Lower lobe of right lung (tissue), 2 donors: ENCODE results near the gene CDH1. TPM values are rescaled to one million over a fixed set of nuclear protein-coding genes. Genes with fewer than 3 reads are reported as not detected.
A peak's percentile ranks its signal among the peaks of the same experiment; 100 is the strongest.

Experiments
- ATAC-seq, 2 donors: fragments of 200-7000 bp; cut with Tn5 transposase; one replicate each; pipeline ENCODE4 v1.9.1; 2020 to 2022; ENCODE audit warnings: mild to moderate bottlenecking in 2 of 2, moderate library complexity in 2 of 2
- DNase-seq: peaks from one replicate; pipeline ENCODE4 v3.0.0-alpha.2; 2020
- H3K27ac ChIP-seq: fragments of 200-600 bp; one replicate; pipeline ENCODE4 v1.8.0; 2022
- H3K27me3 ChIP-seq: fragments of 200-600 bp; one replicate; pipeline ENCODE4 v1.8.0; 2022; ENCODE audit warnings: low read depth
- H3K36me3 ChIP-seq: fragments of 200-600 bp; one replicate; pipeline ENCODE4 v1.8.0; 2022; ENCODE audit warnings: mild to moderate bottlenecking
- H3K4me1 ChIP-seq: fragments of 200-600 bp; one replicate; pipeline ENCODE4 v1.8.0; 2022
- H3K4me3 ChIP-seq: fragments of 200-600 bp; one replicate; pipeline ENCODE4 v1.8.0; 2022; ENCODE audit warnings: mild to moderate bottlenecking
- H3K9me3 ChIP-seq: fragments of 200-600 bp; one replicate; pipeline ENCODE4 v1.8.0; 2022
- intact Hi-C: fragments of 100-400 bp; cut with DNase I; formaldehyde crosslinking; loops from one replicate; pipeline ENCODE4 v1.11.0; 2022
- total RNA-seq: library from RNA; stranded (reverse); fragmentation: NEBNext Ultra II Directional; extraction: Animal tissue kit (Norgen Biotek cat#: 25700); gene quantifications from one replicate; pipeline ENCODE4 v1.2.1, GENCODE V29; 2021
- TF ChIP-seq, protein P1 (sequence below): fragments of 200-600 bp; IDR thresholded peaks from one replicate; pipeline ENCODE4 v1.8.0; 2022; ENCODE audit warnings: antibody characterized with exemption, mild to moderate bottlenecking
- donor health status: DM: no; HTN: yes; CAD: no; lungs with severe emphysema.

Gene CDH1
- total RNA-seq, 1 donor from 2014 or later = 127 TPM

GRCh38 chr16:68800257-68800875, 63.3 kb downstream of the CDH1 start:
- intact Hi-C loops = no loop called here
- TF ChIP-seq, protein P1, sequence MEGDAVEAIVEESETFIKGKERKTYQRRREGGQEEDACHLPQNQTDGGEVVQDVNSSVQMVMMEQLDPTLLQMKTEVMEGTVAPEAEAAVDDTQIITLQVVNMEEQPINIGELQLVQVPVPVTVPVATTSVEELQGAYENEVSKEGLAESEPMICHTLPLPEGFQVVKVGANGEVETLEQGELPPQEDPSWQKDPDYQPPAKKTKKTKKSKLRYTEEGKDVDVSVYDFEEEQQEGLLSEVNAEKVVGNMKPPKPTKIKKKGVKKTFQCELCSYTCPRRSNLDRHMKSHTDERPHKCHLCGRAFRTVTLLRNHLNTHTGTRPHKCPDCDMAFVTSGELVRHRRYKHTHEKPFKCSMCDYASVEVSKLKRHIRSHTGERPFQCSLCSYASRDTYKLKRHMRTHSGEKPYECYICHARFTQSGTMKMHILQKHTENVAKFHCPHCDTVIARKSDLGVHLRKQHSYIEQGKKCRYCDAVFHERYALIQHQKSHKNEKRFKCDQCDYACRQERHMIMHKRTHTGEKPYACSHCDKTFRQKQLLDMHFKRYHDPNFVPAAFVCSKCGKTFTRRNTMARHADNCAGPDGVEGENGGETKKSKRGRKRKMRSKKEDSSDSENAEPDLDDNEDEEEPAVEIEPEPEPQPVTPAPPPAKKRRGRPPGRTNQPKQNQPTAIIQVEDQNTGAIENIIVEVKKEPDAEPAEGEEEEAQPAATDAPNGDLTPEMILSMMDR = peak; percentile 80
- DNase-seq (no peak), ATAC-seq (peak; percentile 81 to 87)
- Histone ChIP-seq H3K4me3 (no peak overlapping the region), H3K4me1 (peaks cover 7% of the 10 kb centered on the region), H3K27me3 (no peaks in the 10 kb centered on the region), H3K27ac (peak overlapping the region; percentile 4), H3K36me3 (peaks cover 3% of the 10 kb centered on the region), H3K9me3 (no peaks in the 10 kb centered on the region)

DNA sequence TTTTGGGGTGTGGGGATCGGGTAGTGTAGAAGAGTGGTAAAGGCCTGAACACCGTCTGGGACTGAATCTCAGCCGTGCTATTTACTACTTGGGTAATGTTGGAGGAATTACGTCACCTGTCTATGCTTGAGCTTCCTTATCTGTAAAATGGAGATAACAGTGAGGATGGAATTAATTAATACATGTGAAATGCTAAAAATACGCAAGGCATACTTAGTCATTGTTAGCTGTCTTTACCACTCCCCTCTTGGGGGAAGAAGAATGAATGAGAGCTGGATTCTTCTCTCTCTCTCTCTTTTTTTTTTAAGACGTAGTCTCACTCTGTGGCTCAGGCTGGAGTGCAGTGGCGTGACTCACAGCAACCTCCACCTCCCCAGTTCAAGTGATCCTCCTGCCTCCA, 65.1 kb downstream of the CDH1 start:
- no peak overlapping the region for H3K27ac ChIP-seq
- ATAC-seq (peak; percentile 15 to 57), DNase-seq (no peak)
- H3K4me3 ChIP-seq = no peak overlapping the region
- no peaks in the 10 kb centered on the region for H3K27me3 ChIP-seq
- TF ChIP-seq, protein P1 = no peak
- no peaks in the 10 kb centered on the region for H3K9me3 ChIP-seq
- peaks cover 7% of the 10 kb centered on the region for H3K4me1 ChIP-seq
- intact Hi-C loops = no loop called here
- H3K36me3 ChIP-seq = peaks cover 3% of the 10 kb centered on the region

GRCh38 chr16:68806422-68806821, 69.3 kb downstream of the CDH1 start:
- ATAC-seq (no peak), DNase-seq (no peak)
- Histone ChIP-seq H3K27ac (no peak overlapping the region), H3K4me1 (no peaks in the 10 kb centered on the region), H3K9me3 (no peaks in the 10 kb centered on the region), H3K27me3 (no peaks in the 10 kb centered on the region), H3K36me3 (peaks cover 19% of the 10 kb centered on the region), H3K4me3 (no peak overlapping the region)
- TF ChIP-seq, protein P1 = no peak
- intact Hi-C loops = no loop called here

DNA sequence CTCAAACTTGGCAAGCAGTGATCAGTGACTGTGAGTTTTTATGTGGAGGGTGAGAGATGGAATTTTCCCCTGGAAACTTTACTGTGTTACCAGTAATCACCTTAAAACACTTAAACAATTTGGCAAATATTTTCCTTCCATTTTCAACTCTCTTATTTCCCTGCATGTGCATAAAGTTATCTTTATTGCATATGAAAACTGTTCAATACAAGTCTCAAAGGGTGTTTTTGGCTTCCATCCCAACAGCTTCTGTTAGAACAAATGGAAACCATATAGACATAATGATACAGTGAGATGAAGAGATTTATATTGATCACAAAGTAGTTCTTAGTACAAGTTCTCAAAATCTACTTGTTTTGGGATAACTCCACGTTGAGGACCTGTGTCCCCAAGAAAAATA, 69.9 kb downstream of the CDH1 start:
- TF ChIP-seq, protein P1 = no peak
- H3K4me3 ChIP-seq = no peak overlapping the region
- H3K27me3 ChIP-seq = no peaks in the 10 kb centered on the region
- H3K36me3 ChIP-seq = peaks cover 23% of the 10 kb centered on the region
- intact Hi-C loops = no loop called here
- DNase-seq (no peak), ATAC-seq (no peak)
- no peaks in the 10 kb centered on the region for H3K9me3 ChIP-seq
- H3K4me1 ChIP-seq = no peaks in the 10 kb centered on the region
- no peak overlapping the region for H3K27ac ChIP-seq

- Histone ChIP-seq H3K9me3 (no peaks in the 10 kb centered on the region), H3K27ac (no peak overlapping the region), H3K27me3 (no peaks in the 10 kb centered on the region), H3K4me1 (no peaks in the 10 kb centered on the region), H3K36me3 (peaks cover 51% of the 10 kb centered on the region), H3K4me3 (no peak overlapping the region)
- ATAC-seq (no peak), DNase-seq (no peak)
- intact Hi-C loops = no loop called here
- TF ChIP-seq, protein P1 = no peak
These were observed 77.4 kb downstream of the CDH1 start for GRCh38 chr16:68814516-68814915.
